ENCODE data around the gene PI16.

PI16 gene

DNA sequence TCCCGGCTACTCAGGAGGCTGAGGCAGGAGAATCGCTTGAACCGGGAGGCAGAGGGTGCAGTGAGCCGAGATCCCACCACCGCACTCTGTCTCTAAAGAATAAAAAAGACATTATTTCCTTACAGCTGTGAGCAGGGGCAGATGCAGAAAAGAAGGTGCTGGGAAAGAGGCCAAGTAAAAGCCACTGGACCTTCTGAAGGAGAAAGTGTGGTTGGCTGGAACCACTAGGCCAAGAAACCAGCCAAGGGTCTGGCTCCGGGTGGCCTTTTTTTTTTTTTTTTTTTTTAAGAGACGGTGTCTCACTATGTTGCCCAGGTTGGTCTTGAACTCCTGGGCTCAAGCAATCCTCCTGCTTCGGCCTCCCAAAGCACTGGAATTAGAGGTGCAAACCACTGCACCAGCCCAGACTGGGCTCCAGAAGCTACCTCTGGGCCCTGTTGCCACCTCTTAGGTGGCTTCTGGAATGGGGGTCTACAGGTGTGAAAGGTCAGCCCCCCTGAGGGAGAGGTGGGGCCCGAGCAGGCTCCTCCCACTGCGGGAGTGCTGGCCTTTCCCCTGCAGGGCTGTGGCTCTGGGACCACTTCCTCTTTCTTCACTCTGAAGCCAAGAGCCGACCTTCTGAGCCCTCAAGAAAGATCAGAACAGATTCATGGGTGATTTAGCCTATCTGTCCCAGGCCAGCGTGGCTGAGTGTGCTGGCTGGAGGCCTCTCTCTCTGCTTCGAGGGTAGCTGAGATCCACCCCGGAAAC, 50.7 kb downstream of the PI16 start, which contains the start of gene FGD2:
Gene FGD2, plus strand, starts transcription at position 595 of the 750 bp plus-strand sequence. CDS start 163 bp downstream, outside the sequence.
- TF ChIP-seq ZFX (IDR thresholded peaks at IDR 0.05; ENCODE audit: borderline replicate concordance) = no peak
- TF ChIP-seq, protein P1, sequence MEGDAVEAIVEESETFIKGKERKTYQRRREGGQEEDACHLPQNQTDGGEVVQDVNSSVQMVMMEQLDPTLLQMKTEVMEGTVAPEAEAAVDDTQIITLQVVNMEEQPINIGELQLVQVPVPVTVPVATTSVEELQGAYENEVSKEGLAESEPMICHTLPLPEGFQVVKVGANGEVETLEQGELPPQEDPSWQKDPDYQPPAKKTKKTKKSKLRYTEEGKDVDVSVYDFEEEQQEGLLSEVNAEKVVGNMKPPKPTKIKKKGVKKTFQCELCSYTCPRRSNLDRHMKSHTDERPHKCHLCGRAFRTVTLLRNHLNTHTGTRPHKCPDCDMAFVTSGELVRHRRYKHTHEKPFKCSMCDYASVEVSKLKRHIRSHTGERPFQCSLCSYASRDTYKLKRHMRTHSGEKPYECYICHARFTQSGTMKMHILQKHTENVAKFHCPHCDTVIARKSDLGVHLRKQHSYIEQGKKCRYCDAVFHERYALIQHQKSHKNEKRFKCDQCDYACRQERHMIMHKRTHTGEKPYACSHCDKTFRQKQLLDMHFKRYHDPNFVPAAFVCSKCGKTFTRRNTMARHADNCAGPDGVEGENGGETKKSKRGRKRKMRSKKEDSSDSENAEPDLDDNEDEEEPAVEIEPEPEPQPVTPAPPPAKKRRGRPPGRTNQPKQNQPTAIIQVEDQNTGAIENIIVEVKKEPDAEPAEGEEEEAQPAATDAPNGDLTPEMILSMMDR (IDR thresholded peaks at IDR 0.05) = no peak
- H3K27ac ChIP-seq = no peak within 1 kb of the TSS

DNA sequence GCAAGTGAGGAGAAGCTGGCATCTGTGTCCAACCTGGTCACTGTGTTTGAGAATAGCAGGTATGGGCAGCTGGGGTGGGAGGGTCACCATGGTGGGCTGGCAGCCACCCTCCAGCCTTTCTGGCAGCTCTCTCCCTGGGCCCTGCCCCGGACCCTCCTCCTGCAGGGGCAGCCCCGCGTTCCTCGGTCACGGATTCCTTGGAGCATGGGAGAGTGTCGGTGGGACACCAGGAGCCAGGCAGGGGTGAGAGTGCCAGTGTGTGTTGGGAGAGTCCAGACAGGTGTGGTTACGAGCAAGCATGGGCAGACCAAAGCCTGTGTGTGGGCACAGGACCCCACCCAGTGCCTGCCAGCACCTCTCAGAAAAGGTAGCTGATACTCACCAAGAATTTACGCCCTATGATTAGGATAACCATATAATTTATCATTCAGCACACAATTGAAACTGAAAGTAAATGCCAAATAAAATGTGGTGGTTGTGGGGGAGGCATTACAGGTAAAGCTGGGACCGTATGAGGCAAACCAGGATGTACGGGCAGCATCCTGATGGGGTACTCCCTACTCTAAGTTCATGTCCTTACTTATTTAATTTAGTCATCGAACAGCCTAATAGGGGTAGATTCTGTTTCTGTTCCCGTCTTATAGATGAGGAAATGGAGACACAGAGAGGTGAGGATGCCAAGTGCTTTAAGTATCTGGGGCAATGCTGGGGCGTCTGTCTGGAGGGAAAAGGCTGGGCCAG, 51.5 kb downstream of the PI16 start:
- TF ChIP-seq ZFX (IDR thresholded peaks at IDR 0.05; ENCODE audit: borderline replicate concordance) = no peak
- TF ChIP-seq, protein P1 (IDR thresholded peaks at IDR 0.05) = no peak
- no peak overlapping the region for H3K27ac ChIP-seq

DNA sequence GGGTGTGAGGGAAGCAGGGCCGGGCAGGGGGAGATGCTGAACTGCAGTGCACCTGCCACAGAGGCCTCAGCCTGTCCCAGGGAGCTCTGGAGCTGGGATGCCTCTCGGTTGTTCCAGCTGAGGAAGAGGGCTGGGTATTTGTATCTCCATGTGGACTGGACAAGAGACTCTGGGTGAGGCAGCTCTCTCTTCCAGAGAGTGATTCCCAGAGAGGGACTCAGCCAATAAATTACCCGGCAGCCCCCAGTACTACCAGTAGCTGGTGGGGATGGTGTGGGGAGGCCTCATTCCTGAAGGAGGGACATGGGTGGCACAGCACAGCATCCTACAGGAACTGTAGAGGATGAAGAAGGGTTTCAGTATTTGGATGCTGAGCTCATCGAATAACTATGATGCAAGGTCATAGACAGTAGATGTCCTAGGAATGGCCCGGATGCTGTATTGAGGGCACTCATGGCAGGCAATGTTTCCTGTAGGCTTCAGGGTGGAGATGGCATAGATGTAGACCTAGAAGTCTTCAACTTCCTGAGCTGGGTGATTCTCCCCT, 52.3 kb downstream of the PI16 start:
- no peak for TF ChIP-seq ZFX (IDR thresholded peaks at IDR 0.05; ENCODE audit: borderline replicate concordance)
- TF ChIP-seq, protein P1 (IDR thresholded peaks at IDR 0.05) = no peak
- H3K27ac ChIP-seq = no peak overlapping the region

DNA sequence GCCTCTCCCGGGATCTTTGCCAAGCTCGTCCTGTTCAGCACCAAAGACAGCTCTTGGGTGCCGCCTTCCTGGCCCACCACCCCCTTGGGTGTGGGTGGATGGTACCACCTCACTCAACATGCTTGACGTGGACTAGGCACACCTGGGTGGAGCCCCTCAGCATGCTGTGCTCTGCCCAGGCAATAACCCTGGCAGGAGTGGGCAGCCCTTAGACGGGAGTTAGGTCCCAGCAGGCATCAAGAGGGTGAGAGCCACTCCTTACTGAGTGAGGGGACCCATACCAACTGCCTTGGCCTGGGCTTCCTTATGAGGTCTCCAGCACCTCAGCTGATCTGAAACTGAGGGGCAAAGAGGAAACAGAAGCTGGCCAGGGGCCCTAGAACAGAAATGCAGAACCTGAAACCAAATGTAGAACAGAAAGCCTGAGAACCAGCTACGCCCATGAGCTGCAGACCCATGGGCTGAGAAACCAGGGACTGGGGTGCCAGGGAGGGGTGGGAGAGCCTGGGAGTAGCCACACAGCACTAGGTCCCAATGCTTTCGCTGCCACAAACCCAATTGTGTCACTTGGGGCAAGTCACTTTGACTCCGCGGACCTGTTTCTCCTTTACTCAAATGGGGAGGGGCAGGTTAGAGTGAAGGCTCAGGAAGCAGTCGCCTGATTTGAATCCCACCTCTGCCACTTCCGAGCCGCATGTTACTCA, 53.0 kb downstream of the PI16 start:
- H3K27ac ChIP-seq = no peak overlapping the region
- TF ChIP-seq ZFX (IDR thresholded peaks at IDR 0.05; ENCODE audit: borderline replicate concordance) = no peak
- TF ChIP-seq, protein P1 (IDR thresholded peaks at IDR 0.05) = no peak

DNA sequence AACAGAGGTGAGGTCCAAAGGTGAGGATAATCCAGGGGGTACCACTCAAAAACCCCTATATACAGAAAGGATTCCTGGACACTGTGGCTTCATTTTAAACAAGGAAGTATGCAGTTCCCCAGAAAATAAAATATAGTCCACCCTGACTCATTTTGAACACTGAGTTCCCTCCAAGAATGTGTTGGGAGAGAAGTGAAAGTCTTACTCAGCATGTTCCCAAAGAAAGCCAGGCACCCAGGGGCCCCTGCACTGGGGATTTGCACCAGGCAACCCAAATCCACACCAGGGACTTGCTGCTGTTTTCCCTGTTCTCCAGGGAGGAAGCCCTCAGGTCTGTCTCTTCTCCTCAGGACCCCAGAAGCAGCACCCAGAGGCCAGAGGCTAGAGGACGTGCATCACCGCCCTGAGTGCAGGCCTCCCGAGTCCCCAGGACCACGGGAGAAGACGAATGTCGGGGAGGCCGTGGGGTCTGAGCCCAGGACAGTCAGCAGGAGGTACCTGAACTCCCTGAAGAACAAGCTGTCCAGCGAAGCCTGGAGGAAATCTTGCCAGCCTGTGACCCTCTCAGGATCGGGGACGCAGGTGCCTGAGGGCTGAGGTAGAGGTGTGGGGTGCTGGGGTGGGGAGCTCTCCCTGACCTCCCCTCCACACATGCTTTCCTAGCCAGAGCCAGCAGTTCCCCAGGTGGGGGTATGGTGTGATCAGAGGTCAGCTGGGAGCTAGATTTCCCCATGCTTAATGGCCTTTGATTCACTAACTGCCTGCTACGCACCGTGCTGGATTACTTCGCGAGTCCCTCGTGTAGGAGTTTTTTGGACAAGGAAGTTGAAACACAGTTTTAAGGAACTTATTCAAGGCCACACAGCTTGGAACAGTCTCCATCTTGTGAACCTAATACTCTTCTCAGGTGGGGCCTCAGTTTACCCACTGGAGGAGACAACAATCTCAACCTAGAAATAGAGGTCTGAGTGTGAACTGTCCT, 54.2 kb downstream of the PI16 start:
- H3K27ac ChIP-seq = no peak overlapping the region
- TF ChIP-seq, protein P1 (IDR thresholded peaks at IDR 0.05) = no peak
- no peak for TF ChIP-seq ZFX (IDR thresholded peaks at IDR 0.05; ENCODE audit: borderline replicate concordance)

DNA sequence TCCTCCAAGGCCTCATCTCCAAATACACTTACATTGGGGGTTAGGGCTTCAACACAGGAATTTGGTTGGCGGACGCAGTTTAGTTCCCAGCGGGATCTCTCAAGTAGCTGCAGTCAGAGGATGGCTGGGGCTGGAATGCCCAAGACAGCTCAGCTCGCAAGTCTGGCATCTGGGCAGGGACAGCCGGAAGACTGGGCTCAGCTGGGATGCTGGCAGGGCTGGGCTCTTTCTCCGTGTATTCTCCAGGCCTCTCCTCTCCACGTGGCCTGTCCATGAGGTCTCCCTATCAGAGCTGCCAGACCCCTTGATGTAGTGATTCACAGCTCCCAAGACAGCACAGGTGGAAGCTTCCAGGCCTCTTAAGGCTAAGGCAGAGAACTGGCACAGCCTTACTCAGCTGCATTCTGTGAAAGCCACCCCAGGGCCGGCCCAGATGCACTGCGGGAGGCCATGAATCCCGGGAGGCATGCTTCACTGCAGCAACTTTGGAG, 55.9 kb downstream of the PI16 start:
- no peak overlapping the region for H3K27ac ChIP-seq
- TF ChIP-seq, protein P1 (IDR thresholded peaks at IDR 0.05) = no peak
- TF ChIP-seq ZFX (IDR thresholded peaks at IDR 0.05; ENCODE audit: borderline replicate concordance) = no peak

Measured in 22Rv1 (cell line).